Activated CD8-positive, alpha-beta T cell treated with anti-CD3 and anti-CD28 coated beads for 36 hours (primary cell): ENCODE results near the gene KLF16. TPM values are rescaled to one million over a fixed set of nuclear protein-coding genes. Genes with fewer than 3 reads are reported as not detected.

ENCODE experiments used
- ATAC-seq: fragments of 200-7000 bp; cut with Tn5 transposase; one replicate; pipeline ENCODE4 v1.10.0; 2021; ENCODE audit warnings: mild to moderate bottlenecking, moderate library complexity
- CTCF ChIA-PET: fragments of 350-600 bp; sonication (Branson Sonifier 250); formaldehyde crosslinking; loops from one replicate; lab custom pipeline; 2021; ENCODE audit warnings: antibody characterized with exemption; lab: Charles Lee
- POLR2A ChIA-PET: fragments of 350-600 bp; sonication (Branson Sonifier 250); formaldehyde crosslinking; loops from one replicate; lab custom pipeline; 2021; ENCODE audit warnings: antibody characterized with exemption; lab: Charles Lee
- DNase-seq: peaks from one replicate; pipeline ENCODE4 v3.0.0-alpha.2; 2020
- H3K27ac Mint-ChIP-seq: one replicate; pipeline ENCODE4 v1.8.0; 2021; ENCODE audit warnings: mild to moderate bottlenecking, mixed read lengths
- H3K27me3 Mint-ChIP-seq: one replicate; pipeline ENCODE4 v1.8.0; 2021; ENCODE audit warnings: mixed read lengths
- H3K36me3 Mint-ChIP-seq: one replicate; pipeline ENCODE4 v1.8.0; 2021; ENCODE audit warnings: low read depth, mixed read lengths
- H3K4me1 Mint-ChIP-seq: one replicate; pipeline ENCODE4 v1.8.0; 2021; ENCODE audit warnings: low read depth, mixed read lengths
- H3K4me3 Mint-ChIP-seq: one replicate; pipeline ENCODE4 v1.8.0; 2021; ENCODE audit warnings: mild to moderate bottlenecking, moderate library complexity, mixed read lengths
- H3K9me3 Mint-ChIP-seq: one replicate; pipeline ENCODE4 v1.8.0; 2021; ENCODE audit warnings: mixed read lengths
- intact Hi-C: fragments of 100-400 bp; cut with micrococcal nuclease; formaldehyde crosslinking; loops from one replicate; pipeline ENCODE4 v1.10.0; 2022
- total RNA-seq, 2 experiments: library from RNA; stranded (reverse); gene quantifications; one replicate each; pipeline ENCODE4 v1.2.3, GENCODE V29; 2021
- TF ChIP-seq, protein P1 (sequence below): fragments of 200-600 bp; IDR thresholded peaks from one replicate; pipeline ENCODE4 v1.8.0; 2022; ENCODE audit warnings: antibody characterized with exemption, mild to moderate bottlenecking

KLF16 gene
- total RNA-seq, 2 experiments from 2014 or later, result 25.6 to 27.7 TPM

DNA sequence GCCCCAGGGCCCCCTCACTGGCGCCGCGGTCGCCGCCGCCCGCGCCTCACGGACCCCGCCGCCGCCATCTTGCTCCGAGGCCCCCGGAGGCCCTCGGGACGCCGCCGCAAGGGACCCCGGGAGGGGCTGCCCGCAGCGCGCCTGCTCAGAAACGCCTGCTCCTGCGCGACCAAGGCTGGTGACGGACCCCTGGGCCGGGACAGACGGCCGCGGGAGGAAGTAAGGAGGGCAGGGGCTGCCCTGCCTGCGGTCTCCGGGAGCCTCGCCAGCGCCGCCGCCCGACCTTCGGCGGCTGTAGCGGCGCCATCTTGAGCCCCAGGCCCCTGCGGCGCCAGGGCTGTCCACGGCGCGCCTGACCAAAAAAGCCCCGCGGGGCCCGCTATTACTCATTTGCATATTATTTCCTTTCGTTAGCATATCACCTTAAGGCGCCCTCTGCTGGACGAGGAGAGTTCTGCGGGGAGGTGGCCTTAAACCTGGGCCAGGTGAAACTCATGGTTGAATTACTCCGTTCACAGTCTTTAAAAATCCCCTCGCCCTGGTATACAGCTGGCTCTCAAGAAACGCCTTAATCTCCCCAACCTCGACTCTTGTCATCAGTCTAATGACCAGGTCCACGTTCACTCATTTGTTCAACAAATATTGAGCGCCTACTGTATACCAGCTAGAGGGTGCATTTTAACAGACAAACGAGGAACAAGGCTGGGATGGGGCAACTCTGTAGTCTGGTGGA, 14.8 kb downstream of the KLF16 start, which contains the start of gene REXO1:
REXO1 (minus strand) TSS at position 85 of the 733 bp plus-strand sequence. CDS start 125 bp downstream, outside the sequence.
- peaks cover 12% of the 10 kb centered on the region for H3K36me3 Mint-ChIP-seq
- H3K4me3 Mint-ChIP-seq, result peak within 1 kb of the TSS; percentile 84
- no peaks in the 10 kb centered on the region for H3K27me3 Mint-ChIP-seq
- ChIA-PET POLR2A (interaction anchor here (1.2 kb wide), 1 partner anchor 422 kb away, joined by 3 read pairs; no protein-coding TSS in a partner anchor), CTCF (interaction anchor here (1.1 to 2.1 kb wide), 5 partner anchors 9 to 73 kb away, joined by 3 to 9 read pairs (median 5); no protein-coding TSS in a partner anchor)
- DNase-seq, result peak; percentile 99
- H3K27ac Mint-ChIP-seq, result peak within 1 kb of the TSS; percentile 92
- H3K9me3 Mint-ChIP-seq, result no peaks in the 10 kb centered on the region
- TF ChIP-seq, protein P1, sequence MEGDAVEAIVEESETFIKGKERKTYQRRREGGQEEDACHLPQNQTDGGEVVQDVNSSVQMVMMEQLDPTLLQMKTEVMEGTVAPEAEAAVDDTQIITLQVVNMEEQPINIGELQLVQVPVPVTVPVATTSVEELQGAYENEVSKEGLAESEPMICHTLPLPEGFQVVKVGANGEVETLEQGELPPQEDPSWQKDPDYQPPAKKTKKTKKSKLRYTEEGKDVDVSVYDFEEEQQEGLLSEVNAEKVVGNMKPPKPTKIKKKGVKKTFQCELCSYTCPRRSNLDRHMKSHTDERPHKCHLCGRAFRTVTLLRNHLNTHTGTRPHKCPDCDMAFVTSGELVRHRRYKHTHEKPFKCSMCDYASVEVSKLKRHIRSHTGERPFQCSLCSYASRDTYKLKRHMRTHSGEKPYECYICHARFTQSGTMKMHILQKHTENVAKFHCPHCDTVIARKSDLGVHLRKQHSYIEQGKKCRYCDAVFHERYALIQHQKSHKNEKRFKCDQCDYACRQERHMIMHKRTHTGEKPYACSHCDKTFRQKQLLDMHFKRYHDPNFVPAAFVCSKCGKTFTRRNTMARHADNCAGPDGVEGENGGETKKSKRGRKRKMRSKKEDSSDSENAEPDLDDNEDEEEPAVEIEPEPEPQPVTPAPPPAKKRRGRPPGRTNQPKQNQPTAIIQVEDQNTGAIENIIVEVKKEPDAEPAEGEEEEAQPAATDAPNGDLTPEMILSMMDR, result peak; percentile 89
- intact Hi-C loops, result no loop called here
- H3K4me1 Mint-ChIP-seq, result peaks cover 60% of the 10 kb centered on the region
- ATAC-seq, result peak; percentile 75

DNA sequence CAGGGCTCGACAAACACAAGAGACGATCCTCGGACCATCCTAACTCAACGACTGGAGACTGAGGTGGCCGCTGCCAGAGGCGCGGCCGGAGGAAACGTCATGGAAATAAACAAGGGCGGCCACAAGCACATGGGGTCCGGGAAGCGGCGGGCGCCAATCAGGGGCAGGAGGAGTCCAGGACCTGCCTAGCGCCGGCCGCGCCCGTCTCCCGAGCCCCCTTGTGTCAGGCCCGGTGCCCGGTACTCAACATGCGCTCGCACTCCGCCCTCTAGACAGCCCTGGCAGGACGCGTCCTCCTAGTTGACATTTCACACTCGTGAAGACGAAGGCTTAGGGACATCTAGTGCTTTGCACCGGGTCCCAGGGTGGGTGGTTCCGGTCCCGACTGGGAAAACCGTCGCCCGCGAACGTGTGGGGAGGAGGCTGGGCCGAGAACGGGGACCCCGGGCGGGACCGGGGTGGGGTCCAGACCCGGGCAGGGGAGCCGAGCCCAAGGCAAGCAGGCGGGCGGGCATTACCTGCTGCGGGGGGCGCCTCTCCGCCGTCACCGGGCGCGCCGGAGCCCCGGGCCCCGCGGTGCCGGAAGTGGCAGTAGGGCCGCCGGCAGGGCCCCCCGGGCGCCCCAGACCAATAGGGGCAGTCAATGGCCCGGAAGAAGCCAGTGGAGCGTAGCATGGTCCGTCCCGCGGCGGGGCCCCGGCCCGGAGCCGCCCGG, 15.5 kb downstream of the KLF16 start:
- intact Hi-C loops, result no loop called here
- peaks cover 55% of the 10 kb centered on the region for H3K4me1 Mint-ChIP-seq
- TF ChIP-seq, protein P1, result no peak
- no peaks in the 10 kb centered on the region for H3K9me3 Mint-ChIP-seq
- ChIA-PET POLR2A (interaction anchor here (1.0 to 2.2 kb wide), 3 partner anchors 10 to 36 kb away, joined by 5 to 16 read pairs (median 5); no protein-coding TSS in a partner anchor), CTCF (interaction anchor here (1.4 to 2.7 kb wide), 2 partner anchors 10 to 22 kb away, joined by 9 to 24 read pairs; no protein-coding TSS in a partner anchor)
- H3K27me3 Mint-ChIP-seq, result no peaks in the 10 kb centered on the region
- peak overlapping the region; percentile 92 for H3K27ac Mint-ChIP-seq
- peak overlapping the region; percentile 84 for H3K4me3 Mint-ChIP-seq
- H3K36me3 Mint-ChIP-seq, result peaks cover 6% of the 10 kb centered on the region
- ATAC-seq (peak; percentile 28), DNase-seq (peak; percentile 59)

DNA sequence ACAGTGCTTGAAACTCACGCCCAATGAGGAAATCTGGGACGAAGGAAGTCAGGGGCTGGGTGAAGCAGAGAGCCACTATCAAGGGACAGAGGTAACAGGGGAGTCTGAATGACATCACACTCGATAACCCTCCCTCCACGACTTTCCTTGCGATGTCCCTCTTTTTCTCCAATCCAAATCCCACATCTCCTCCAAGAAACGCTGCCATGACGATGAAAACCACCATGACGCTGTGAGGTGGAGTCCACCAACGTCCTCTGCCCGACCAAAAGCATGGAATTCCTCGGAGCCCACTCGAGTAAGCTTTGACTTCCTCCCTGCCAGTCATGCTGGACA, 16.1 kb downstream of the KLF16 start:
- POLR2A ChIA-PET, result interaction anchor here (1.0 to 2.2 kb wide), 3 partner anchors 10 to 36 kb away, joined by 5 to 16 read pairs (median 5); no protein-coding TSS in a partner anchor
- DNase-seq (no peak), ATAC-seq (no peak)
- Mint-ChIP-seq H3K4me3 (peak overlapping the region; percentile 84), H3K36me3 (peaks cover 6% of the 10 kb centered on the region), H3K27ac (peak overlapping the region; percentile 92), H3K4me1 (peaks cover 55% of the 10 kb centered on the region), H3K27me3 (no peaks in the 10 kb centered on the region), H3K9me3 (no peaks in the 10 kb centered on the region)
- intact Hi-C loops, result no loop called here
- CTCF ChIA-PET, result interaction anchor here (1.4 to 2.7 kb wide), 2 partner anchors 9 to 21 kb away, joined by 9 to 24 read pairs; no protein-coding TSS in a partner anchor
- TF ChIP-seq, protein P1, result no peak

DNA sequence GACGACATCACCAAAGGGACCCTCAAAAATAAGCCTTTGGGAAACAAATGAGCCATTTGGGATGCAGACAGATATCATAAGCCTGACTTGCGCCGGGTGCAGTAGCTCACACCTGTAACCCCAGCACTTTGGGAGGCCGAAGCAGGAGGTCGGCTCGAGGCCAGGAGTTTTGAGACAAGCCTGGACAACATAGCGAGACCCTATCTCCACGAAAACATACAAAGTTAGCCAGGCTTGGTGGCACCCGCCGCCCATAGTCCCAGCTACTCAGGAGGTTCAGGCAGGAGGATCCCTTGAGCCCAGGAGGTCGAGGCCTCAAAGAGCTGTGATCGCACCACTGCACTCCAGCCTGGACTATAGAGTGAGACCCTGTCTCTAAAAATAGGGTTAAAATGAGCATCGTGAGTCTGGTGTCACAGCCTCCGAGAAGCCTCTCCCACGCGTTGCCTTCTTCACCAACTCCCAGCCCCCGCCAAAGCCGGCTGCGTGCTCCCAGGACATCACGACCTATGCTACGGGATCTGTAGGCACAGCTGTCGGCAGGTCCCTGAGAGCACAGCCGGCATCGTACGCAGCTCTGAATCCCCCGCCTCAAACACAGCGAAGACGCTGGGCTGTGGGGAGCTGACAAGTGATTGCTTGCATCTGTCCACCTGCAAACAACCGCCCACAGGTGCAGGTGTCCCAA, 16.7 kb downstream of the KLF16 start:
- POLR2A ChIA-PET, result interaction anchor here (0.7 to 2.2 kb wide), 6 partner anchors 9 to 37 kb away, joined by 3 to 16 read pairs (median 4); no protein-coding TSS in a partner anchor
- H3K4me3 Mint-ChIP-seq, result peak overlapping the region; percentile 84
- CTCF ChIA-PET, result interaction anchor here (1.2 to 2.7 kb wide), 4 partner anchors 9 to 21 kb away, joined by 3 to 24 read pairs (median 8); no protein-coding TSS in a partner anchor
- H3K9me3 Mint-ChIP-seq, result no peaks in the 10 kb centered on the region
- peaks cover 58% of the 10 kb centered on the region for H3K4me1 Mint-ChIP-seq
- TF ChIP-seq, protein P1, result no peak
- intact Hi-C loops, result no loop called here
- DNase-seq (no peak), ATAC-seq (no peak)
- H3K27ac Mint-ChIP-seq, result peak overlapping the region; percentile 92
- peaks cover 6% of the 10 kb centered on the region for H3K36me3 Mint-ChIP-seq
- no peaks in the 10 kb centered on the region for H3K27me3 Mint-ChIP-seq
